ENCODE measurements around the gene DPAGT1.

- TF ChIP-seq ZNF416 (CRISPR knock-in tag; IDR thresholded peaks at IDR 0.05) (no peak), CTCF (IDR thresholded peaks at IDR 0.05) (no peak), ZNF232 (CRISPR knock-in tag; IDR thresholded peaks at IDR 0.05) (no peak), KAT7 (CRISPR knock-in tag; IDR thresholded peaks at IDR 0.05; ENCODE audit: borderline replicate concordance) (no peak)
Measured at GRCh38 chr11:119114351-119114750, 12.7 kb upstream of the DPAGT1 start.

Data from WTC11 (cell line).